Natural killer cell (primary cell): ENCODE measurements around the gene FAXC. TPM values are rescaled to one million over a fixed set of nuclear protein-coding genes. Genes with fewer than 3 reads are reported as not detected.

Experiments
- ATAC-seq, 3 donors: fragments of 150-1000 bp in 2 of 3; fragments of 200-7000 bp in 1 of 3; cut with Tn5 transposase; 1 replicate in 1 of 3; 2 replicates in 2 of 3; pipeline ENCODE4 v1.10.0; 2021; ENCODE audit warnings: mild to moderate bottlenecking in 2 of 3, moderate library complexity in 2 of 3
- DNase-seq, 2 donors: peaks; one replicate each; pipeline versions ENCODE4 v3.0.0 to v3.0.0-alpha.2; 2013 to 2021; ENCODE audit warnings: mixed read lengths in 1 of 2
- H3K27ac ChIP-seq: one replicate; pipeline ENCODE4 v1.5.1; 2013; ENCODE audit warnings: mild to moderate bottlenecking, low read length
- H3K27me3 ChIP-seq: one replicate; pipeline ENCODE4 v1.6.1; 2013; ENCODE audit warnings: low read length; ENCODE audit not compliant: control insufficient read depth, insufficient read depth
- H3K36me3 ChIP-seq: one replicate; pipeline ENCODE4 v1.6.1; 2013; ENCODE audit warnings: low read length; ENCODE audit not compliant: control insufficient read depth, insufficient read depth
- H3K4me1 ChIP-seq: one replicate; pipeline ENCODE4 v1.6.1; 2013; ENCODE audit warnings: low read length; ENCODE audit not compliant: control insufficient read depth, insufficient read depth
- H3K4me3 ChIP-seq: one replicate; pipeline ENCODE4 v1.5.1; 2013; ENCODE audit warnings: low read length
- H3K9me3 ChIP-seq: one replicate; pipeline ENCODE4 v1.6.1; 2013; ENCODE audit warnings: low read length; ENCODE audit not compliant: control insufficient read depth, insufficient read depth
- H3K27ac Mint-ChIP-seq, 2 donors: one replicate each; pipeline ENCODE4 v1.8.0; 2022; ENCODE audit warnings: mild to moderate bottlenecking in 2 of 2, mixed read lengths in 2 of 2, moderate library complexity in 1 of 2
- H3K27me3 Mint-ChIP-seq, 2 donors: one replicate each; pipeline ENCODE4 v1.8.0; 2022; ENCODE audit warnings: low read depth in 2 of 2, mixed read lengths in 2 of 2
- H3K36me3 Mint-ChIP-seq: one replicate; pipeline ENCODE4 v1.8.0; 2022; ENCODE audit warnings: mixed read lengths
- H3K4me1 Mint-ChIP-seq, 2 donors: one replicate each; pipeline ENCODE4 v1.8.0; 2022; ENCODE audit warnings: mixed read lengths in 2 of 2
- H3K4me3 Mint-ChIP-seq: one replicate; pipeline ENCODE4 v1.8.0; 2022; ENCODE audit warnings: mild to moderate bottlenecking, moderate library complexity, mixed read lengths
- H3K9me3 Mint-ChIP-seq, 2 donors: one replicate each; pipeline ENCODE4 v1.8.0; 2022; ENCODE audit warnings: mixed read lengths in 2 of 2
- WGBS: methylation state at CpG from one replicate; pipeline ENCODE4 v1.1.7; 2013; ENCODE audit warnings: missing lambda C conversion rate; ENCODE audit not compliant: insufficient coverage; 5-methylcytosine and 5-hydroxymethylcytosine counted together
- intact Hi-C: fragments of 100-400 bp; cut with micrococcal nuclease; formaldehyde crosslinking; loops from one replicate; pipeline ENCODE4 v1.14.2; 2022
- total RNA-seq, 4 donors: library from RNA; stranded (reverse); fragments of 120-200 nt in 1 of 4; gene quantifications; one replicate each; pipeline versions ENCODE4 v1.2.3 to v1.2.4, GENCODE V29; 2013 to 2022
- TF ChIP-seq, protein P1 (sequence below): fragments of 200-600 bp; IDR thresholded peaks from one replicate; pipeline ENCODE4 v1.8.0; 2022; ENCODE audit warnings: antibody characterized with exemption

FAXC gene
- total RNA-seq, 3 donors from 2014 or later (not counting 1 experiment from before 2014, with no cell fraction given): not detected

GRCh38 chr6:99369533-99369932 lies 20.1 kb upstream of the FAXC start:
- no peak overlapping the region for H3K27ac ChIP-seq
- no peaks in the 10 kb centered on the region for H3K4me1 ChIP-seq
- intact Hi-C loops: no loop called here
- Mint-ChIP-seq H3K27me3 (no peaks in the 10 kb centered on the region), H3K4me1 (no peaks in the 10 kb centered on the region), H3K9me3 (no peaks in the 10 kb centered on the region), H3K36me3 (no peaks in the 10 kb centered on the region), H3K27ac (no peak overlapping the region), H3K4me3 (no peak overlapping the region)
- DNase-seq (no peak), ATAC-seq (no peak)
- TF ChIP-seq, protein P1, sequence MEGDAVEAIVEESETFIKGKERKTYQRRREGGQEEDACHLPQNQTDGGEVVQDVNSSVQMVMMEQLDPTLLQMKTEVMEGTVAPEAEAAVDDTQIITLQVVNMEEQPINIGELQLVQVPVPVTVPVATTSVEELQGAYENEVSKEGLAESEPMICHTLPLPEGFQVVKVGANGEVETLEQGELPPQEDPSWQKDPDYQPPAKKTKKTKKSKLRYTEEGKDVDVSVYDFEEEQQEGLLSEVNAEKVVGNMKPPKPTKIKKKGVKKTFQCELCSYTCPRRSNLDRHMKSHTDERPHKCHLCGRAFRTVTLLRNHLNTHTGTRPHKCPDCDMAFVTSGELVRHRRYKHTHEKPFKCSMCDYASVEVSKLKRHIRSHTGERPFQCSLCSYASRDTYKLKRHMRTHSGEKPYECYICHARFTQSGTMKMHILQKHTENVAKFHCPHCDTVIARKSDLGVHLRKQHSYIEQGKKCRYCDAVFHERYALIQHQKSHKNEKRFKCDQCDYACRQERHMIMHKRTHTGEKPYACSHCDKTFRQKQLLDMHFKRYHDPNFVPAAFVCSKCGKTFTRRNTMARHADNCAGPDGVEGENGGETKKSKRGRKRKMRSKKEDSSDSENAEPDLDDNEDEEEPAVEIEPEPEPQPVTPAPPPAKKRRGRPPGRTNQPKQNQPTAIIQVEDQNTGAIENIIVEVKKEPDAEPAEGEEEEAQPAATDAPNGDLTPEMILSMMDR: no peak
- no peak overlapping the region for H3K4me3 ChIP-seq
- H3K9me3 ChIP-seq: no peaks in the 10 kb centered on the region
- peaks cover 3% of the 10 kb centered on the region for H3K36me3 ChIP-seq
- no peaks in the 10 kb centered on the region for H3K27me3 ChIP-seq

GRCh38 chr6:99366852-99367251 lies 17.4 kb upstream of the FAXC start:
- intact Hi-C loops: no loop called here
- no peaks in the 10 kb centered on the region for H3K9me3 Mint-ChIP-seq
- 88% methylated on average over 2 of the region's 2 CpGs for WGBS
- no peaks in the 10 kb centered on the region for H3K36me3 Mint-ChIP-seq
- ATAC-seq: no peak
- DNase-seq: no peak
- no peak overlapping the region for H3K4me3 Mint-ChIP-seq
- Histone ChIP-seq H3K27ac (no peak overlapping the region), H3K4me1 (no peaks in the 10 kb centered on the region), H3K36me3 (peaks cover 3% of the 10 kb centered on the region), H3K27me3 (no peaks in the 10 kb centered on the region), H3K4me3 (no peak overlapping the region), H3K9me3 (no peaks in the 10 kb centered on the region)
- H3K27me3 Mint-ChIP-seq: peaks cover 0 to 9% of the 10 kb centered on the region in 2 donors
- TF ChIP-seq, protein P1: no peak
- no peak overlapping the region for H3K27ac Mint-ChIP-seq
- no peaks in the 10 kb centered on the region for H3K4me1 Mint-ChIP-seq

DNA sequence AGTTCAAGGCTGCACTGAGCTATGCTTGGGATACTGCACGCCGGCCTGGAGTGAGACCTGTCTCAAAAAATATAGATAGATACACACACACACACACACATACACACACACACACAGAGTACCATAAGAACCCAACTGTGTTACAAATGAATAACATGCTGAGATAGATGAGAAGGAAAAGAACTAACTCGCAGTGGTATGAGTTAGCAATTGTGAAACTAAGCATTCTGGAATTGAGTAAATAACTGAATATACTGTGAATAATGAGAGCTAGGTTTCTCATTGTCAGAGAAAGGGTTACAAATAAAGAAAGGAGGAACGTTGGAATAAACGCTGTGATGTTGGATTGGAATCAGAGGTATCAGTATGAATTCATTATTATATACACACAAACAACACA lies 14.6 kb upstream of the FAXC start:
- 80% methylated on average over 1 of the region's 5 CpGs for WGBS
- no peaks in the 10 kb centered on the region for H3K9me3 Mint-ChIP-seq
- ATAC-seq (no peak), DNase-seq (no peak)
- no peak overlapping the region for H3K4me3 ChIP-seq
- no peak overlapping the region for H3K27ac ChIP-seq
- TF ChIP-seq, protein P1: no peak
- no peaks in the 10 kb centered on the region for H3K36me3 ChIP-seq
- peaks cover 8 to 37% of the 10 kb centered on the region in 2 donors for H3K27me3 Mint-ChIP-seq
- H3K27ac Mint-ChIP-seq: no peak overlapping the region
- no peaks in the 10 kb centered on the region for H3K9me3 ChIP-seq
- H3K4me1 ChIP-seq: no peaks in the 10 kb centered on the region
- no peaks in the 10 kb centered on the region for H3K4me1 Mint-ChIP-seq
- no peak overlapping the region for H3K4me3 Mint-ChIP-seq
- H3K27me3 ChIP-seq: no peaks in the 10 kb centered on the region
- H3K36me3 Mint-ChIP-seq: no peaks in the 10 kb centered on the region
- intact Hi-C loops: no loop called here

DNA sequence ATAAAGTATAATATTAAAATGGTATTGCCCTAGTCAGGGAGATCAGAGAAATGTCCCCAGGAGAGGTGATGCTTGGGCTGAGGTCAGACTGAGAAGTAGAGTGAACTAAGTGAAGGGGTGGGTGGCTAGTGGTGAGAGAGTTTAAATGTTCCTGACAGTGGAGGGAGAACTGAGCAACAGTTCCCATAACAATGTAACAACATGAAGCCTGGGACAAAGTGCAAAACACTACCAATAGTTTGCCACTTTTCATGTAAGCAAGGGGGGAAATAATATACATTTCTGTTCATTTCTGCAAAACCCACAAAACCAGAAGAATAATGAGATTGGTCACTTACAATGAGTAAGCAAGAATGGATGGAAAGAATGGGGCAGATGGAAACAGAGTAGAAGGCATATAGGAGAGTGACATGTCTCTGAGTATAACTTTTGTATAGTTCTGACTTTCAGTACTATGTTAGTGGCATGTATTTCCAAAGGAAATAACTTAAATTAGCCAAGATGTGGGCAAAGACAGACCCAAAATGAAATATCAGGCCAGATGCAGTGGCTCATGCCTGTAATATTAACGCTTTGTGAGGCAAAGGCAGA lies 13.3 kb upstream of the FAXC start:
- no peak overlapping the region for H3K4me3 Mint-ChIP-seq
- no peak overlapping the region for H3K27ac ChIP-seq
- TF ChIP-seq, protein P1: no peak
- H3K9me3 ChIP-seq: no peaks in the 10 kb centered on the region
- no peaks in the 10 kb centered on the region for H3K36me3 Mint-ChIP-seq
- WGBS: 91% methylated on average over 1 of the region's 1 CpG
- no peaks in the 10 kb centered on the region for H3K36me3 ChIP-seq
- H3K27ac Mint-ChIP-seq: no peak overlapping the region
- ATAC-seq: no peak
- H3K9me3 Mint-ChIP-seq: no peaks in the 10 kb centered on the region
- no peak for DNase-seq
- H3K27me3 Mint-ChIP-seq: peaks cover 8 to 41% of the 10 kb centered on the region in 2 donors
- intact Hi-C loops: no loop called here
- H3K4me1 Mint-ChIP-seq: no peaks in the 10 kb centered on the region
- no peaks in the 10 kb centered on the region for H3K27me3 ChIP-seq
- no peaks in the 10 kb centered on the region for H3K4me1 ChIP-seq
- H3K4me3 ChIP-seq: no peak overlapping the region
